Lower leg skin (tissue), 4 donors: Measurements from ENCODE around the gene GPR141. TPM values are rescaled to one million over a fixed set of nuclear protein-coding genes. Genes with fewer than 3 reads are reported as not detected.

ENCODE experiments used
- DNase-seq, 2 donors: peaks; one replicate each; pipeline ENCODE4 v3.0.0-alpha.2; 2019; ENCODE audit warnings: low spot score in 2 of 2
- H3K4me3 ChIP-seq: fragments of 200-600 bp; sonication (generic); 2 replicates; pipeline ENCODE4 v1.5.1; 2017; ENCODE audit warnings: mild to moderate bottlenecking, low read depth; ENCODE audit not compliant: poor library complexity, severe bottlenecking
- POLR2A ChIP-seq, 2 donors: fragments of 450-650 bp; IDR thresholded peaks; one replicate each; pipeline ENCODE4 v1.6.1; 2016 to 2017; ENCODE audit warnings: antibody characterized with exemption in 2 of 2, mild to moderate bottlenecking in 1 of 2, moderate library complexity in 1 of 2
- WGBS, 2 donors: methylation state at CpG; one replicate each; pipeline ENCODE4 v1.1.5; 2018; 5-methylcytosine and 5-hydroxymethylcytosine counted together
- intact Hi-C: fragments of 100-400 bp; cut with DNase I; formaldehyde crosslinking; loops from one replicate; pipeline ENCODE4 v1.15.0; 2023; ENCODE audit warnings: low total_unique reads
- total RNA-seq, 4 donors: library from RNA; depleted of rRNA; stranded (reverse); fragments of >200 nt; gene quantifications; one replicate each; pipeline ENCODE4 v1.1.0, GENCODE V29; 2016
- TF ChIP-seq, protein P1 (sequence below), 3 donors: fragments of 450-650 bp; IDR thresholded peaks; one replicate each; pipeline ENCODE4 v1.5.1; 2016; ENCODE audit warnings: antibody characterized with exemption in 3 of 3, mild to moderate bottlenecking in 3 of 3, moderate library complexity in 2 of 3

Gene GPR141
- total RNA-seq, 4 donors from 2014 or later: 0.39 to 1.6 (median 0.49) TPM; not detected in 1

DNA sequence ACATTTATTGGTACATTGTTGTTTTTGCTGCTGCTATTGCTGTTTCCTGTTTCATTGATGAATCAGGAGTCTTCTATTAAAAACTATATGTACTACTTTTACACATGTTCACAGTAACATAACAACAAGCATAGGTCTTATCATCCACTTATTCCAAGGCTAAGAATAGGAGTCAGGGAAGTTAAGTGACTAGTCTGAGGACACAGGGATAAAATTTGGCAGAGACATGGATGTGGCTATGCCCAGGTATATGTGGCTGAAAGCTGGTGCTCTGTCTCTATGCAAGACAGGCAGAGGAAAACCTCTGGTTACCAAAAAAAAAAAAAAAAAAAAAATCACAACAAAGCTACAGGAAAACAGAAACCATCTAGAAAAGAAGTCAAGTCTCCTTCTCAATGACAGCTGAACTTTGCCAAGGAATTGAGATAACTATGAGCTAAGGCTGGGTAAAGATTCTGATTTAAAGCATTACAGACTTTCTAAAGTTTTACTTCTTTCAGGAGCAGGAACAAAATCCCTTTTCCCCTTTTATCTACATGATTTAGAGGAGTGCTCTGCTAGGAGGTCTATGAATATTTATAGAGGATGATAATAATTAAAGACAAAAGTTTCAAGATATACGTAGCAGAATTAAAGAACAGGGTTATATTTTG, 70.0 kb downstream of the GPR141 start:
- 48 to 88% methylated on average over 1 of the region's 1 CpG for WGBS, 2 donors
- no peak for TF ChIP-seq POLR2A (IDR thresholded peaks at IDR 0.05)
- TF ChIP-seq, protein P1, sequence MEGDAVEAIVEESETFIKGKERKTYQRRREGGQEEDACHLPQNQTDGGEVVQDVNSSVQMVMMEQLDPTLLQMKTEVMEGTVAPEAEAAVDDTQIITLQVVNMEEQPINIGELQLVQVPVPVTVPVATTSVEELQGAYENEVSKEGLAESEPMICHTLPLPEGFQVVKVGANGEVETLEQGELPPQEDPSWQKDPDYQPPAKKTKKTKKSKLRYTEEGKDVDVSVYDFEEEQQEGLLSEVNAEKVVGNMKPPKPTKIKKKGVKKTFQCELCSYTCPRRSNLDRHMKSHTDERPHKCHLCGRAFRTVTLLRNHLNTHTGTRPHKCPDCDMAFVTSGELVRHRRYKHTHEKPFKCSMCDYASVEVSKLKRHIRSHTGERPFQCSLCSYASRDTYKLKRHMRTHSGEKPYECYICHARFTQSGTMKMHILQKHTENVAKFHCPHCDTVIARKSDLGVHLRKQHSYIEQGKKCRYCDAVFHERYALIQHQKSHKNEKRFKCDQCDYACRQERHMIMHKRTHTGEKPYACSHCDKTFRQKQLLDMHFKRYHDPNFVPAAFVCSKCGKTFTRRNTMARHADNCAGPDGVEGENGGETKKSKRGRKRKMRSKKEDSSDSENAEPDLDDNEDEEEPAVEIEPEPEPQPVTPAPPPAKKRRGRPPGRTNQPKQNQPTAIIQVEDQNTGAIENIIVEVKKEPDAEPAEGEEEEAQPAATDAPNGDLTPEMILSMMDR (IDR thresholded peaks at IDR 0.05): no peak

GRCh38 chr7:37756797-37757551, 73.4 kb downstream of the GPR141 start:
- WGBS, 2 donors: 76 to 79% methylated on average over 5 of the region's 5 CpGs
- no peak overlapping the region for H3K4me3 ChIP-seq
- no peak for DNase-seq
- intact Hi-C loops: no loop called here
- TF ChIP-seq POLR2A (IDR thresholded peaks at IDR 0.05): no peak
- TF ChIP-seq, protein P1 (IDR thresholded peaks at IDR 0.05): no peak

More for the DNA sequence above, 70.0 kb downstream of the GPR141 start:
- intact Hi-C loops: no loop called here
- no peak for DNase-seq
- H3K4me3 ChIP-seq: no peak overlapping the region

- DNase-seq: no peak
- WGBS, 2 donors: 86 to 89% methylated on average over 3 of the region's 3 CpGs
- intact Hi-C loops: no loop called here
- TF ChIP-seq POLR2A (IDR thresholded peaks at IDR 0.05): no peak
- TF ChIP-seq, protein P1 (IDR thresholded peaks at IDR 0.05): no peak
- H3K4me3 ChIP-seq: no peak overlapping the region
Measured at GRCh38 chr7:37757563-37757962, 74.0 kb downstream of the GPR141 start.

DNA sequence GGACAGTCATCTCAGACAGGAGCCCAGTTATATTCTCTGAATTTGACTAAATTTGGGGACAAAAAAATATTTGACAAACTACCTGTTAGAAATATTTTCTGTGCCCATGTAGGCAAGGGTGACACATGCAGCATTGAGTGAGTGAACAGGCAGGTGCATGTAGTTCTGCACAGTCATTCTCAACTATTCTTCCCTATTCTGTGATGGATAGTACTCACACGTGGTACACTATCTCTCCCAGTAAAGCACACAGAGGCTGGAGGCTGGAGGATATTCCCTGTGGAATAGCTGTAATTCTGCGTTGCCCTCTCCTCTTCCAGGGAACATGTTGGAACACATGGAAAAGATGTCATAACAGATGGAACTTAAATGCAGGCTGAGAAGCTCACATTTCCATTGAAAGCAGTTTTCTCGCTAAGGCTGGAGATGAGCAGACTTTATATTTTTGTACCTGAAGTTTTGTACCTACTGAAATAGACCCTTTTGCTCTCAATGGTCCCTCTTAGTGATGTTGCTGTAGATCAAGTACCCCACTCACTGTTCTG, 75.0 kb downstream of the GPR141 start:
- DNase-seq: no peak
- intact Hi-C loops: no loop called here
- WGBS, 2 donors: 52 to 56% methylated on average over 3 of the region's 3 CpGs
- no peak overlapping the region for H3K4me3 ChIP-seq
- TF ChIP-seq, protein P1 (IDR thresholded peaks at IDR 0.05): no peak
- no peak for TF ChIP-seq POLR2A (IDR thresholded peaks at IDR 0.05)

DNA sequence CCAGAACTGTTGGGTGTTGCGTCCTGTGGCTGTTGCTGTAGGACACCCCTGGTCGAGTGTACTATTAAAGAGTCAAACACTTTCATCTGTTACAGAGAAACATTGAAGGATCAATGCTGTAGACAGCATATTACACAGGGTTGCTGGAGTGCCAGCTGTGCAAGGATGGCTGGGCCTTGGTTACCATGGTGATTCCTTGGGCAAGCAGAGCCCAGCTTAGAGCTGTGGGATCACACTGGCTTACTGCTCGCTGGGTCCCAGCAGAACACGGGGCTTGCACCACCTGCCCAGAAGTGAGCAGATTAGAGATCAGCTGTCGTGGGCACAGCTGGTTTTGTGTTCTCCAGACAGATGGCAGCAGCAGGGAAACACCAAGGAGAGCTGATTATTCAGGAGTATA, 76.0 kb downstream of the GPR141 start:
- 73 to 78% methylated on average over 5 of the region's 5 CpGs for WGBS, 2 donors
- DNase-seq: no peak
- TF ChIP-seq POLR2A (IDR thresholded peaks at IDR 0.05): no peak
- intact Hi-C loops: no loop called here
- H3K4me3 ChIP-seq: no peak overlapping the region

DNA sequence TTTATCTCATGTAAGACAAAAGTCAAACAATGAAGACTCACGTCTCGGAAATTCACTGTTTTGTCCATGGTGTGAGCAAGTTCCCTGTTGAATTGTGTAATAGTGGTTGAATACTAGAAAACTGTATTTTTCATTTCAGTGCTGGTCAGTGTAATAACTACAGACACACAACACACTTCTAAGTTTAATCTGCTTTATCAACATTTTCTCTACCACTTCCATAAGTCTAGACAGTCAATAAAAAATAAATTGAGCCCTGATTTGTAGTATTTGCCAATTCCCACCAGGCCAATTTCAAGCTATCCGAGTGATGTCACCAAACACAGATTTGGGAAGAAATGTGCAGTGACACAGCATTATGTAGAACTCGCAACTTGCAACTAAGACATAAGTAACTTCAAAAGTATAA, 81.9 kb downstream of the GPR141 start:
- intact Hi-C loops: no loop called here
- no peak overlapping the region for H3K4me3 ChIP-seq
- 89% methylated on average over 4 of the region's 4 CpGs for WGBS, 2 donors
- no peak for DNase-seq
- TF ChIP-seq POLR2A (IDR thresholded peaks at IDR 0.05): no peak
- TF ChIP-seq, protein P1 (IDR thresholded peaks at IDR 0.05): no peak
